GM19351 (cell line): ENCODE results near the gene NDUFAB1.
"Not testable (repeated sequence)": the region's sequence is repeated elsewhere in the genome, so short reads cannot be mapped to it uniquely, and the experiment has no call there.

Experiments used
- ATAC-seq: cut with Tn5 transposase; IDR thresholded peaks from one replicate; pipeline ENCODE4 v1.9.1; 2021; ENCODE audit warnings: mild to moderate bottlenecking, moderate library complexity; ENCODE audit not compliant: unreplicated experiment

Gene NDUFAB1

GRCh38 chr16:23595951-23596720 is at the start of gene NDUFAB1:
NDUFAB1 (minus strand) TSS chr16:23596316; CDS start chr16:23596290, 26 bp downstream.
- peak; percentile 94 for ATAC-seq

GRCh38 chr16:23642246-23642774 is 46.2 kb upstream of the NDUFAB1 start:
- ATAC-seq, result no peak

GRCh38 chr16:23640931-23641765 is 45.0 kb upstream of the NDUFAB1 start, which contains the start of the genes DCTN5 and PALB2:
DCTN5 (plus strand) TSS chr16:23641466; CDS start chr16:23641543, 77 bp downstream.
PALB2 (minus strand) TSS chr16:23641310; CDS start chr16:23641157, 153 bp downstream.
- peak; percentile 94 for ATAC-seq

GRCh38 chr16:23640615-23640930 is 44.5 kb upstream of the NDUFAB1 start:
- ATAC-seq, result peak; percentile 9

- ATAC-seq, result no peak
These were observed 39.8 kb upstream of the NDUFAB1 start for GRCh38 chr16:23635958-23636357.

- no peak for ATAC-seq
These were observed 38.4 kb upstream of the NDUFAB1 start for GRCh38 chr16:23634461-23635036.

- ATAC-seq, result not testable (repeated sequence)
These were observed 35.8 kb upstream of the NDUFAB1 start for GRCh38 chr16:23631874-23632273.

- no peak for ATAC-seq
These were observed 33.4 kb upstream of the NDUFAB1 start for GRCh38 chr16:23629516-23629915.

- ATAC-seq, result no peak
These were observed 28.0 kb upstream of the NDUFAB1 start for GRCh38 chr16:23624092-23624491.

GRCh38 chr16:23615805-23616204 is 19.7 kb upstream of the NDUFAB1 start:
- no peak for ATAC-seq

- ATAC-seq, result no peak
These were observed 15.8 kb upstream of the NDUFAB1 start for GRCh38 chr16:23611936-23612335.

- not testable (repeated sequence) for ATAC-seq
These were observed 14.8 kb upstream of the NDUFAB1 start for GRCh38 chr16:23610905-23611304.

GRCh38 chr16:23609929-23610328 is 13.8 kb upstream of the NDUFAB1 start:
- no peak for ATAC-seq

GRCh38 chr16:23608194-23608593 is 12.1 kb upstream of the NDUFAB1 start:
- ATAC-seq, result no peak

GRCh38 chr16:23607726-23608125 is 11.6 kb upstream of the NDUFAB1 start:
- ATAC-seq, result no peak

GRCh38 chr16:23597003-23597756 is 1.1 kb upstream of the NDUFAB1 start:
- ATAC-seq, result peak; percentile 46

GRCh38 chr16:23595246-23595950 is 718 bp downstream of the NDUFAB1 start:
- no peak for ATAC-seq

- ATAC-seq, result no peak
These were observed 1.9 kb downstream of the NDUFAB1 start for GRCh38 chr16:23594186-23594585.

- no peak for ATAC-seq
These were observed 5.9 kb downstream of the NDUFAB1 start for GRCh38 chr16:23590181-23590580.

GRCh38 chr16:23587726-23588125 is 8.4 kb downstream of the NDUFAB1 start:
- no peak for ATAC-seq
